Activated naive CD8-positive, alpha-beta T cell (primary cell): Measurements from ENCODE around the gene ADGRE3.

Experiments
- H3K27ac Mint-ChIP-seq: one replicate; pipeline ENCODE4 v1.8.0; 2021; ENCODE audit warnings: mixed read lengths
- H3K27me3 Mint-ChIP-seq: one replicate; pipeline ENCODE4 v1.8.0; 2021; ENCODE audit warnings: mixed read lengths
- H3K36me3 Mint-ChIP-seq: one replicate; pipeline ENCODE4 v1.8.0; 2021; ENCODE audit warnings: mixed read lengths
- H3K4me1 Mint-ChIP-seq: one replicate; pipeline ENCODE4 v1.8.0; 2021; ENCODE audit warnings: low read depth, mixed read lengths
- H3K4me3 Mint-ChIP-seq: one replicate; pipeline ENCODE4 v1.8.0; 2021; ENCODE audit warnings: mild to moderate bottlenecking, mixed read lengths
- H3K9me3 Mint-ChIP-seq: one replicate; pipeline ENCODE4 v1.8.0; 2021; ENCODE audit warnings: low read depth, mixed read lengths

Gene ADGRE3

GRCh38 chr19:14682084-14682483 lies 7.4 kb upstream of the ADGRE3 start:
- no peaks in the 10 kb centered on the region for H3K27me3 Mint-ChIP-seq
- no peaks in the 10 kb centered on the region for H3K4me1 Mint-ChIP-seq
- H3K27ac Mint-ChIP-seq = no peak overlapping the region
- H3K9me3 Mint-ChIP-seq = no peaks in the 10 kb centered on the region
- H3K36me3 Mint-ChIP-seq = no peaks in the 10 kb centered on the region
- H3K4me3 Mint-ChIP-seq = no peak overlapping the region

DNA sequence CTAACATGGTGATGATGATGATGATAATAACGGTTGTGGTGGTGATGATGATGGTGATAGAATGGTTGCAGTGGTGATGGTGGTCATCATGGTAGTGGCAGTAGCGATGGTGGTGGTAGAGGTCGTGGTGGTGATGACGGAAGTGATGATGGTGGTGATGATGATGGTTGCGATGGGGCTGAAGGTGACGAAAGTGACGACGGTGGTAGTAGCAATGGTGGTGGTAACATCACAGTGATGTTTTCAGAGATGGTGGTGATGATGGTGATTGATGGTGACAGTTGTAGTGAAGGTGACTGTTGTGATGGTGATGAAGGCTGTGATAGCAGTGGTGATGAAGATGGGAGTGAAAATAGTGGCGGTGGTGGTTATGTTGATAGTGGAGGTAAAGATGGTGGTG lies 3.6 kb upstream of the ADGRE3 start:
- Mint-ChIP-seq H3K27ac (no peak overlapping the region), H3K4me3 (no peak overlapping the region), H3K4me1 (no peaks in the 10 kb centered on the region), H3K9me3 (no peaks in the 10 kb centered on the region), H3K27me3 (peaks cover 3% of the 10 kb centered on the region), H3K36me3 (no peaks in the 10 kb centered on the region)

DNA sequence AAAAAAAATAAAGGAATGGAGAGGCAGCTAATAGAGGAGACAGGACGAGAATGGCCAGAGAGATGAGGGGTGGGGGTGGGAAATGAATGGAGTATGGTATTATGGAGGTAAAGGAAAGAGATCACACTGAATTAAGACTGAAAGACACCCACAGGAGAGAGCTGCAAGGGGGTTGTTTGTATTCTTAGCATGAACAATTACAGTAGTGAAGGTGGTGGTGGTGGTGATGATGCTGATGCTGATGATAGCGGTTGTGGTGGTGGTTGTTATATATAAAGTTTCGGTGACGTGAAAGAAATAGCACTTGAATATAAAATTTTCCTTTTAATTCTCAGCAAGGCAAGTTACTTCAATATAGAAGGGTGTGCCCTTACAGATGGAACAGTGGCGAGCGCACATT lies 2.8 kb upstream of the ADGRE3 start:
- Mint-ChIP-seq H3K36me3 (no peaks in the 10 kb centered on the region), H3K27ac (no peak overlapping the region), H3K4me3 (no peak overlapping the region), H3K27me3 (peaks cover 8% of the 10 kb centered on the region), H3K4me1 (no peaks in the 10 kb centered on the region), H3K9me3 (no peaks in the 10 kb centered on the region)

- Mint-ChIP-seq H3K27ac (no peak overlapping the region), H3K4me3 (no peak overlapping the region), H3K9me3 (no peaks in the 10 kb centered on the region)
Observed at GRCh38 chr19:14676762-14677161, 2.1 kb upstream of the ADGRE3 start.

DNA sequence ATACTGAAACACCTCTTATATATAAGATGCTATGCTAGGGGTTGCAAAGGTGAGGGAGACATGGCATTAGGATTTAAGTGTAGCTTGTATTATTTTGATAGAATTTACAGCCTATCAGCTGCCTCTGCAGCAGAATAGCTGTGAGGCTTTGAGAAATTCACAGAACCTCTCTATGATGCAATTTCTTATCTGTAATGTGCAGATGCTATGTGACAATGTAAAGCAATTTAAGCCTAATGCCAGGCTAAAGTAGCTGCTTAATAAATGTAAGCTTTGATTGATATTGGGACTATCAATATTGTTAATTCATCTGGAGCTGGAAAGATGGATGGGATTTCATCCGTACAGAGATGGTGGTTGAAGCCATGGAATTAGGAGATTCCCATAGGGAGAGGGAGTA lies 1.6 kb downstream of the ADGRE3 start:
- Mint-ChIP-seq H3K27ac (no peak overlapping the region), H3K4me1 (peaks cover 3% of the 10 kb centered on the region), H3K36me3 (peaks cover 3% of the 10 kb centered on the region)

More at GRCh38 chr19:14676762-14677161, 2.1 kb upstream of the ADGRE3 start:
- Mint-ChIP-seq H3K4me1 (no peaks in the 10 kb centered on the region), H3K36me3 (no peaks in the 10 kb centered on the region), H3K27me3 (peaks cover 10% of the 10 kb centered on the region)

GRCh38 chr19:14672188-14672872 lies 2.3 kb downstream of the ADGRE3 start:
- peaks cover 4% of the 10 kb centered on the region for H3K4me1 Mint-ChIP-seq

More for the DNA sequence above, 1.6 kb downstream of the ADGRE3 start:
- H3K27me3 Mint-ChIP-seq = peaks cover 17% of the 10 kb centered on the region
- peaks cover 3% of the 10 kb centered on the region for H3K9me3 Mint-ChIP-seq
- no peak overlapping the region for H3K4me3 Mint-ChIP-seq

GRCh38 chr19:14670408-14670807 lies 4.2 kb downstream of the ADGRE3 start:
- Mint-ChIP-seq H3K27me3 (peaks cover 19% of the 10 kb centered on the region), H3K4me3 (no peak overlapping the region), H3K9me3 (peaks cover 3% of the 10 kb centered on the region), H3K4me1 (peaks cover 4% of the 10 kb centered on the region), H3K27ac (no peak overlapping the region), H3K36me3 (peaks cover 3% of the 10 kb centered on the region)

More at GRCh38 chr19:14672188-14672872, 2.3 kb downstream of the ADGRE3 start:
- Mint-ChIP-seq H3K9me3 (peaks cover 3% of the 10 kb centered on the region), H3K36me3 (peaks cover 3% of the 10 kb centered on the region), H3K27me3 (peaks cover 17% of the 10 kb centered on the region), H3K4me3 (no peak overlapping the region), H3K27ac (no peak overlapping the region)

DNA sequence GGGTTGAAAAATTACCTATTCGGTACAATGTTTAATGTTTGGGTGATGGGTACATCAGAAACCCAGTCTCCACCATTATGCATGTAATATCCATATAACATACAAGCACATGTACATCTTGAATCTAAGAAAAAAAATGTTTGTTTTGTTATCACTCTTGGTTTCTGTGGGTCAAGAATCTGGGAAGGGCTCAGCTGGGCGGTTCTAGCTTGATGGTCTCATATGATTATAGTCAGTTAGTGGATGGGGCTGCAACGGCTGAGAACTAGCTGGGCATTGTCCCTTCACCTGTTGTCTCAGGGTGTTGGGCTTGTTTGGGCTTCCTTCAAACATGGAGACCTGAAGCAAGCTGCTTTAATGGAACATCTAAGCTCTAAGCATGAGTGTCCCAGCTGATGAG lies 4.7 kb downstream of the ADGRE3 start:
- H3K27me3 Mint-ChIP-seq = peaks cover 19% of the 10 kb centered on the region
- peaks cover 4% of the 10 kb centered on the region for H3K4me1 Mint-ChIP-seq
- H3K9me3 Mint-ChIP-seq = peaks cover 3% of the 10 kb centered on the region
- H3K4me3 Mint-ChIP-seq = no peak overlapping the region
- H3K36me3 Mint-ChIP-seq = peaks cover 3% of the 10 kb centered on the region
- no peak overlapping the region for H3K27ac Mint-ChIP-seq

- Mint-ChIP-seq H3K27me3 (peaks cover 11% of the 10 kb centered on the region), H3K4me1 (no peaks in the 10 kb centered on the region), H3K27ac (no peak overlapping the region), H3K4me3 (no peak overlapping the region), H3K9me3 (no peaks in the 10 kb centered on the region), H3K36me3 (no peaks in the 10 kb centered on the region)
Observed at GRCh38 chr19:14661372-14661924, 13.2 kb downstream of the ADGRE3 start.

GRCh38 chr19:14659874-14660489 lies 14.7 kb downstream of the ADGRE3 start:
- H3K9me3 Mint-ChIP-seq = no peaks in the 10 kb centered on the region
- H3K36me3 Mint-ChIP-seq = no peaks in the 10 kb centered on the region
- H3K27me3 Mint-ChIP-seq = peaks cover 16% of the 10 kb centered on the region
- H3K4me3 Mint-ChIP-seq = no peak overlapping the region
- H3K27ac Mint-ChIP-seq = no peak overlapping the region
- H3K4me1 Mint-ChIP-seq = no peaks in the 10 kb centered on the region

- no peaks in the 10 kb centered on the region for H3K9me3 Mint-ChIP-seq
- no peak overlapping the region for H3K27ac Mint-ChIP-seq
Observed at GRCh38 chr19:14655726-14656125, 18.9 kb downstream of the ADGRE3 start.

DNA sequence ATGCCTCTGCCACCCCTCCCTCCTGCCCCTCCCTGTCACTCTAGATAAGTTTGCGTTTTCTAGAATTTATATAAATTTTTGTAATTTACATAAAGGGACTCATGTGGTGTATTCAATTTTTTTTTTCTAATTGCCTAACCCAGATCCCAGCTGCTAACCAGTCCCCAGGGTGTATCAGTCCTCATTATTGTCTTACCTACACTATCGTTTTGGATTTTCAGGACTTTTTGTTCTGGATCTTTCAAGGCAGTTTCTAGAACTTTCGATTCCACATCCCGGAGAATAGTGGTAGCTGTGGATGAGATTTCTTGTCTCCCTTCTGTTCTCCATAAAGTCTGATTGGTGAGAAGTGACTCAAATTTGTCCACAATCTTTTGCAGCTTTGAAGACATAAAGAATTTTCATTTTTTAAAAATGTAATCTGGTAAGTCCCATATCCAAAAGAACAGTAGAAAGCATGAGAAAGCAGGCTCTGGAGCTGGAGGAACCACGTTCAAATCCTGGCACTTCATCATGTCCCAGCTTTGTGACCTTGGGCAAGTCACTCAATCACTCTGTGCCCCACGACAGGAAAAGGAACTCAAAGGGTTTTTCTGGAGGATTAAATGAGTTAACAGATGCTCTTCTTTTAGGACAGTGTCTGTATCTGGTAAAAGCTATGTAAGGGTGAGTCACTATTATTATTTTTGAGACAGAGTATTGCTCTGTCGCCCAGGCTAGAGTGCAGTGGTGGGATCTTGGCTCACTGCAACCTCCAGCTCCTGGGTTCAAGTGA lies 19.7 kb downstream of the ADGRE3 start:
- Mint-ChIP-seq H3K27me3 (peaks cover 15% of the 10 kb centered on the region), H3K36me3 (no peaks in the 10 kb centered on the region), H3K4me1 (no peaks in the 10 kb centered on the region), H3K4me3 (no peak overlapping the region), H3K9me3 (no peaks in the 10 kb centered on the region), H3K27ac (no peak overlapping the region)

More at GRCh38 chr19:14655726-14656125, 18.9 kb downstream of the ADGRE3 start:
- Mint-ChIP-seq H3K4me1 (no peaks in the 10 kb centered on the region), H3K4me3 (no peak overlapping the region), H3K27me3 (peaks cover 14% of the 10 kb centered on the region), H3K36me3 (no peaks in the 10 kb centered on the region)

GRCh38 chr19:14650161-14650560 lies 24.5 kb downstream of the ADGRE3 start:
- no peaks in the 10 kb centered on the region for H3K9me3 Mint-ChIP-seq
- H3K27ac Mint-ChIP-seq = no peak overlapping the region
- no peak overlapping the region for H3K4me3 Mint-ChIP-seq

DNA sequence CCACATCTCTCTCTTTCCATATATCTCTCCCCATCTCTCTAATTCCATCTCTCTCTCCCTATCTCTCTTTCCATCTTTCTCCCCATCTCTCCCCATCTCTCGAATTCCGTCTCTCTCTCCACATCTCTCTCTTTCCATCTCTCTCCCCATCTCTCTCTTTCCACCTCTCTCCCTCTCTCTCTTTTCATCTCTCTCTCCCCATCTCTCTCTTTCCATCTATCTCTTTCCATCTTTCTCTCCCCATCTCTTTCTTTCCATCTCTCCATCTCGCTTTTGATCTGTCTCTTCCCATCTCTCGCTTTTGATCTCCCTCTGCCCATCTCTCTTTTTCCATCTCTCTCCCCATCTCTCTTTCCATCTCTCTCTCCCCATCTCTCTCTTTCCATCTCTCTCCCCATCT lies 25.6 kb downstream of the ADGRE3 start:
- no peaks in the 10 kb centered on the region for H3K36me3 Mint-ChIP-seq
- no peak overlapping the region for H3K27ac Mint-ChIP-seq
- no peak overlapping the region for H3K4me3 Mint-ChIP-seq
- H3K4me1 Mint-ChIP-seq = no peaks in the 10 kb centered on the region
- H3K9me3 Mint-ChIP-seq = no peaks in the 10 kb centered on the region
- peaks cover 18% of the 10 kb centered on the region for H3K27me3 Mint-ChIP-seq

More at GRCh38 chr19:14650161-14650560, 24.5 kb downstream of the ADGRE3 start:
- Mint-ChIP-seq H3K4me1 (no peaks in the 10 kb centered on the region), H3K36me3 (no peaks in the 10 kb centered on the region), H3K27me3 (peaks cover 20% of the 10 kb centered on the region)

GRCh38 chr19:14648506-14648905 lies 26.1 kb downstream of the ADGRE3 start:
- H3K36me3 Mint-ChIP-seq = no peaks in the 10 kb centered on the region
- H3K4me3 Mint-ChIP-seq = no peak overlapping the region
- H3K4me1 Mint-ChIP-seq = no peaks in the 10 kb centered on the region
- peaks cover 19% of the 10 kb centered on the region for H3K27me3 Mint-ChIP-seq
- no peak overlapping the region for H3K27ac Mint-ChIP-seq
- no peaks in the 10 kb centered on the region for H3K9me3 Mint-ChIP-seq
